Small intestine (tissue), 16 donors: ENCODE data around the gene MAPK10. TPM values are rescaled to one million over a fixed set of nuclear protein-coding genes. Genes with fewer than 3 reads are reported as not detected.

Experiments used
- DNase-seq, 2 donors: peaks; one replicate each; pipeline versions ENCODE4 v3.0.0 to v3.0.0-alpha.2; 2013
- FAIRE-seq: peaks from 2 replicates; lab custom pipeline; 2012; peaks lifted over from hg19 to GRCh38; lab: Jason Lieb, UNC
- H3K27ac ChIP-seq, 3 donors: one replicate each; pipeline ENCODE4 v1.5.1; 2013; ENCODE audit warnings: low read length in 2 of 3, mild to moderate bottlenecking in 2 of 3, control low read depth in 1 of 3, inconsistent platforms in 1 of 3, low read depth in 1 of 3, moderate library complexity in 1 of 3
- H3K27me3 ChIP-seq, 3 donors: one replicate each; pipeline ENCODE4 v1.6.1; 2013; ENCODE audit warnings: low read length in 3 of 3, inconsistent platforms in 1 of 3; ENCODE audit not compliant: control insufficient read depth in 3 of 3, insufficient read depth in 3 of 3
- H3K36me3 ChIP-seq, 3 donors: one replicate each; pipeline ENCODE4 v1.6.1; 2013; ENCODE audit warnings: low read length in 3 of 3, inconsistent platforms in 1 of 3, low read depth in 1 of 3, mild to moderate bottlenecking in 1 of 3, moderate library complexity in 1 of 3; ENCODE audit not compliant: control insufficient read depth in 3 of 3, insufficient read depth in 2 of 3
- H3K4me1 ChIP-seq, 3 donors: one replicate each; pipeline ENCODE4 v1.6.1; 2013; ENCODE audit warnings: low read length in 2 of 3, inconsistent platforms in 1 of 3, low read depth in 1 of 3, mild to moderate bottlenecking in 1 of 3, moderate library complexity in 1 of 3; ENCODE audit not compliant: control insufficient read depth in 3 of 3, insufficient read depth in 2 of 3
- H3K4me3 ChIP-seq, 3 donors: one replicate each; pipeline ENCODE4 v1.5.1; 2013; ENCODE audit warnings: low read length in 3 of 3, control low read depth in 1 of 3, inconsistent platforms in 1 of 3, low read depth in 1 of 3, mild to moderate bottlenecking in 1 of 3, moderate library complexity in 1 of 3
- H3K9me3 ChIP-seq, 2 donors: one replicate each; pipeline ENCODE4 v1.6.1; 2013; ENCODE audit warnings: low read depth in 1 of 2, low read length in 1 of 2; ENCODE audit not compliant: control insufficient read depth in 2 of 2, insufficient read depth in 1 of 2
- WGBS, 3 donors: extraction: QIAGEN DNeasy Blood & Tissue Kit; methylation state at CpG; one replicate each; pipeline ENCODE4 v1.1.7; 2013; 5-methylcytosine and 5-hydroxymethylcytosine counted together
- long read RNA-seq, 10 donors: transcript quantifications; one replicate each; lab custom pipeline, GENCODE V29; 2026
- polyA plus RNA-seq, 4 donors: library from polyadenylated mRNA; stranded (reverse) in 3 of 4; unstranded in 1 of 4; fragments of 200-250 nt in 3 of 4; fragments of 120-200 nt in 1 of 4; gene quantifications; one replicate each; pipeline versions ENCODE4 v1.2.1 to v1.2.3, GENCODE V29; 2013
- donor health status: healthy with polysubstance abuse.
- donor health status: control.
- donor health status: control.
- donor health status: Bipolar disorder and iron deficiency.
- donor health status: healthy.

The MAPK10 gene
- polyA plus RNA-seq = 1 to 10 TPM in 3 of 4 donors, under 1 TPM in 1; 0.22 to 8.9 (median 5.0) TPM
- long read RNA-seq, donor 1, full-length matches to known transcripts = 3 of 10 reads
- long read RNA-seq, donor 1, partial matches to known transcripts = 7 of 10 reads
- long read RNA-seq, donor 1, other reads (novel, unspliced or antisense) = 0 of 10 reads
- long read RNA-seq, donor 2 = 0 reads
- long read RNA-seq, donor 3, partial matches to known transcripts = 0 of 1 reads
- long read RNA-seq, donor 3, other reads (novel, unspliced or antisense) = 0 of 1 reads
- long read RNA-seq, donor 4 = 0 reads
- long read RNA-seq, donor 5 = 0 reads
- long read RNA-seq, donor 6, full-length matches to known transcripts = 1 of 1 reads
- long read RNA-seq, donor 6, partial matches to known transcripts = 0 of 1 reads
- long read RNA-seq, donor 6, other reads (novel, unspliced or antisense) = 0 of 1 reads
- long read RNA-seq, donor 7, partial matches to known transcripts = 0 of 1 reads
- long read RNA-seq, donor 7, other reads (novel, unspliced or antisense) = 0 of 1 reads
- long read RNA-seq, donor 8 = 0 reads
- long read RNA-seq, donor 9 = 0 reads
- long read RNA-seq, donor 10, full-length matches to known transcripts = 11 of 11 reads
- long read RNA-seq, donor 10, partial matches to known transcripts = 0 of 11 reads
- long read RNA-seq, donor 10, other reads (novel, unspliced or antisense) = 0 of 11 reads

GRCh38 chr4:86359944-86360478, at the start of gene MAPK10:
Gene MAPK10 (minus strand): TSS chr4:86360053.
- no peaks in the 10 kb centered on the region for H3K36me3 ChIP-seq
- H3K27ac ChIP-seq = peak within 1 kb of the TSS in 2 of 3 donors; percentile 52 to 55
- DNase-seq = peak; percentile 26 to 71
- H3K27me3 ChIP-seq = peaks cover 0 to 8% (median 0%) of the 10 kb centered on the region in 3 donors
- 3 to 9% (median 9%) methylated on average over 12 of the region's 12 CpGs for WGBS, 3 donors
- peaks cover 0 to 2% (median 2%) of the 10 kb centered on the region in 3 donors for H3K4me1 ChIP-seq
- H3K4me3 ChIP-seq = peak within 1 kb of the TSS in 1 of 3 donors; percentile 10
- H3K9me3 ChIP-seq = no peaks in the 10 kb centered on the region
- FAIRE-seq = no peak

- DNase-seq = no peak
- FAIRE-seq = no peak
- Histone ChIP-seq H3K4me1 (no peaks in the 10 kb centered on the region), H3K27ac (no peak overlapping the region), H3K9me3 (no peaks in the 10 kb centered on the region), H3K27me3 (no peaks in the 10 kb centered on the region), H3K4me3 (no peak overlapping the region), H3K36me3 (no peaks in the 10 kb centered on the region)
- WGBS, 3 donors = 30 to 62% (median 51%) methylated on average over 6 of the region's 6 CpGs
Observed at GRCh38 chr4:86403575-86403974, 43.7 kb upstream of the MAPK10 start.

- no peak overlapping the region for H3K27ac ChIP-seq
- H3K27me3 ChIP-seq = no peaks in the 10 kb centered on the region
- DNase-seq (no peak), FAIRE-seq (no peak)
- no peaks in the 10 kb centered on the region for H3K9me3 ChIP-seq
- no peak overlapping the region for H3K4me3 ChIP-seq
- no peaks in the 10 kb centered on the region for H3K4me1 ChIP-seq
- WGBS, 3 donors = 73 to 83% (median 73%) methylated on average over 2 of the region's 2 CpGs
- H3K36me3 ChIP-seq = no peaks in the 10 kb centered on the region
Observed at GRCh38 chr4:86401826-86402225, 42.0 kb upstream of the MAPK10 start.

GRCh38 chr4:86400216-86400615, 40.4 kb upstream of the MAPK10 start:
- 48 to 62% (median 49%) methylated on average over 4 of the region's 4 CpGs for WGBS, 3 donors
- no peaks in the 10 kb centered on the region for H3K36me3 ChIP-seq
- H3K4me3 ChIP-seq = no peak overlapping the region
- FAIRE-seq = no peak
- no peaks in the 10 kb centered on the region for H3K9me3 ChIP-seq
- no peaks in the 10 kb centered on the region for H3K4me1 ChIP-seq
- no peak overlapping the region for H3K27ac ChIP-seq
- no peaks in the 10 kb centered on the region for H3K27me3 ChIP-seq
- no peak for DNase-seq

GRCh38 chr4:86398187-86398586, 38.3 kb upstream of the MAPK10 start:
- FAIRE-seq (no peak), DNase-seq (no peak)
- no peaks in the 10 kb centered on the region for H3K27me3 ChIP-seq
- 82 to 94% (median 88%) methylated on average over 1 of the region's 1 CpG for WGBS, 3 donors
- H3K4me3 ChIP-seq = no peak overlapping the region
- no peaks in the 10 kb centered on the region for H3K36me3 ChIP-seq
- no peaks in the 10 kb centered on the region for H3K4me1 ChIP-seq
- H3K27ac ChIP-seq = no peak overlapping the region
- H3K9me3 ChIP-seq = no peaks in the 10 kb centered on the region

- no peaks in the 10 kb centered on the region for H3K36me3 ChIP-seq
- H3K4me3 ChIP-seq = no peak overlapping the region
- no peak overlapping the region for H3K27ac ChIP-seq
- DNase-seq (no peak), FAIRE-seq (no peak)
- no peaks in the 10 kb centered on the region for H3K27me3 ChIP-seq
- no peaks in the 10 kb centered on the region for H3K9me3 ChIP-seq
- no peaks in the 10 kb centered on the region for H3K4me1 ChIP-seq
- 62 to 83% (median 63%) methylated on average over 4 of the region's 4 CpGs for WGBS, 3 donors
Observed at GRCh38 chr4:86393749-86394148, 33.9 kb upstream of the MAPK10 start.

GRCh38 chr4:86389664-86390063, 29.8 kb upstream of the MAPK10 start:
- Histone ChIP-seq H3K9me3 (no peaks in the 10 kb centered on the region), H3K36me3 (no peaks in the 10 kb centered on the region), H3K27ac (no peak overlapping the region), H3K27me3 (peaks cover 0 to 1% (median 0%) of the 10 kb centered on the region in 3 donors), H3K4me1 (no peaks in the 10 kb centered on the region), H3K4me3 (no peak overlapping the region)
- no peak for FAIRE-seq
- DNase-seq = no peak
- 88 to 100% (median 89%) methylated on average over 1 of the region's 1 CpG for WGBS, 3 donors

GRCh38 chr4:86388252-86388651, 28.4 kb upstream of the MAPK10 start:
- FAIRE-seq (no peak), DNase-seq (no peak)
- no peaks in the 10 kb centered on the region for H3K4me1 ChIP-seq
- H3K4me3 ChIP-seq = no peak overlapping the region
- no peaks in the 10 kb centered on the region for H3K36me3 ChIP-seq
- peaks cover 0 to 4% (median 0%) of the 10 kb centered on the region in 3 donors for H3K27me3 ChIP-seq
- WGBS, 3 donors = 72 to 81% (median 79%) methylated on average over 1 of the region's 1 CpG
- H3K27ac ChIP-seq = no peak overlapping the region
- H3K9me3 ChIP-seq = no peaks in the 10 kb centered on the region
